GM19463 (cell line): ENCODE measurements around the gene TANC2.

Experiments
- ATAC-seq: cut with Tn5 transposase; IDR thresholded peaks from one replicate; pipeline ENCODE4 v1.9.1; 2021; ENCODE audit warnings: mild to moderate bottlenecking, moderate library complexity; ENCODE audit not compliant: unreplicated experiment

Gene TANC2

DNA sequence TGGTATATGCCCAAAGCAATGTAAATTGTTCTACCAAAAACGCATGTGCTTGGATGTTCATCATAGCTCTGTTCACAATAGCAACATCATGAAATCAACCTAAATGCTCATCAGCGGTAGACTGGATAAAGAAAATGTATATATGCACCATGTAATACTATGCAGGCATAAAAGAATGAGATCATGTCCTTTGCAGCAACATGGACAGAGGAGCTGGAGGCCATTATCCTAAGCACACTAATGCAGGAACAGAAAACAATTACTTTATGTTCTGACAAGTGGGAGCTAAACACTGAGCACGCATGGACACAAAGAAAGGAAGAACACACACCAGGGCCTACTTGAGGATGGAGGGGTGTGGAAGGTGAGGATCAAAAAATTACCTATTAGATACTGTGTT is 33.7 kb downstream of the TANC2 start:
- ATAC-seq = no peak

DNA sequence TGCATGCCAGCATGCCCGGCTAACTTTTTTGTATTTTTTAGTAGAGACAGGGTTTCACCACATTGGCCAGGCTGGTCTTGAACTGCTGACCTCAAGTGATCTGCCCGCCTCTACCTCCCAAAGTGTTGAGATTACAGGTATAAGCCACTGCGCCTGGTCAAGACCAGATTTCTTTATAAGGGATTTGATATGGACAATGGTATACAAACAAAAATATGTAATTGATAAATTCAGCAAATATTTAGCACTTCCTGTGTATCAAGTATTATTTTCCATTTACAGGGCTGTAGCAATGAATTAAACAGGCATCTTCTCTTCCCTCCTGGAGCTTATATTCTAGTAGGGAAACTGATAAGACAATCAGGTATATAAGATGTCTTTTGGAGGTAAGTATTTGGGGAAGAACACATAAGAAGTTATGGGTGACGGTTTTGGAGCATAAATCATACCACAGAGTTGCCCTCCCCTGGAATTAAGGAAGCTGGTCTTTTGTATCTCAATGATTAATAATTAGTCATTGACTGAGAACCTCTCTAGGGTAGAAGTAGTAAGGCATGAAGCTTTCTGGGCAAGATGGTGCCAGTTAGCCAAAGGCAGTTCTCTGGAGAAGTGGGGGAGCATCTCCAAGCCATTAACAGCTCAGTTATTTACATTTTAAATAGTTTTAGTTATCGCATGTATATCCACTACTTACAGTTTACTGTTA is 35.8 kb downstream of the TANC2 start:
- ATAC-seq = no peak

DNA sequence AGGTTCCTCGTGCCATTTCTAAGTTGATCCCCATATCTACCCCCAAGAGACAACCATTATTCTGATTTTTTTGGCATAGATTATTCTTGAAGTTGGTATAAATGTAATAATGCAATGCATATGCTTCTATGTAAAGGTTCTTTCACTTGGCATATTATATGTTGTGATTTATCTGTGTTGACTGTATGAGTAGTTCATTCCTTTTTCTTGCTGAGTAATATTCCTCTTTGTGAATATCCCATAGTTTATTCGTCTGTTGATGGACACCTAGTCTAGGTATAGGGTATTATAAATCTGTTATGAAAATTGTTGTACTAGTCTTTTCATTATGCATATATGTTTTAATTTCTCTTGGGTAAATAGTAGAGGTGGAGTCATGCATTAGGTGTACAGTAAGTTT is 36.6 kb downstream of the TANC2 start:
- ATAC-seq = no peak

DNA sequence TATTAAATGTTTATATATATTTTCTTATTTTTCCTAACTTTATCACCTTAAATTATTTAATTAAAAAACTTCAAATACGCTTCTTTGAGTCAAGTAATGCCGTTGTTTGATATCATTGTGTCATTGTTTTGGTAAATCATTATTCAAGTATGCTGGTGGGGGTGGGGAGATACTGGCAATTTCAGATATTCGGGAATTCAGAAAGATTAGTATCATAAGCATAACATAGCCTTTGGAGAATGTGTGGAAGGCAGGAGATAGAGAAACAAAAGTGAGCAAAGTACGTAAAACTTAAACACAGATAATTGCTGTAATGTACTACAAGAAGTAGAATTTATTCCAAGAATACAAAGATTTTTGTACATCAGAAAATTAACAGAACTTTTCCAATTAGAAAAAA is 49.8 kb downstream of the TANC2 start:
- ATAC-seq = no peak
